CD4-positive, alpha-beta T cell treated with Interleukin-12 subunit alpha and Interleukin-12 subunit beta, for 1 hour (primary cell): ENCODE measurements around the gene AFF3.
A peak's percentile ranks its signal among the peaks of the same experiment; 100 is the strongest.

ENCODE experiments used
- DNase-seq: peaks from one replicate; pipeline ENCODE4 v3.0.0-alpha.2; 2020

Gene AFF3

DNA sequence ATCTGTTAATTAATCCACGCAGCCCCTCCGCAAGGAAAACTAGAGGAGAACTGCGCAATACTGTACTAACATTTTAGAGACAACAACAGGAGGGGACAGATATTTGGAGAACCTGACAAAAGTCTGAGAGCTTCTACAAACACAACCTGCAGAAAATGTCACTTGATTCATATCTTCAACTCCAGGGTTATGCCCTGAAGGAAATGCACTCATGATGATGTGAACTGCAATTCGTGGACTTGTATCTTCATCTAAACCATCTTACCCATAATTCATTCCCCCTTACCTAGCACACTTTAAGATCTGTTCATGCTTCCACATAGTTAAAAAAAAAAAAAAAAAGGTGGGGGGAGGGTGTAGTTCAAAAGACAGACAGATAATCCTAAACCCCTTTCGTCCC lies 75.5 kb downstream of the AFF3 start:
- DNase-seq: no peak

DNA sequence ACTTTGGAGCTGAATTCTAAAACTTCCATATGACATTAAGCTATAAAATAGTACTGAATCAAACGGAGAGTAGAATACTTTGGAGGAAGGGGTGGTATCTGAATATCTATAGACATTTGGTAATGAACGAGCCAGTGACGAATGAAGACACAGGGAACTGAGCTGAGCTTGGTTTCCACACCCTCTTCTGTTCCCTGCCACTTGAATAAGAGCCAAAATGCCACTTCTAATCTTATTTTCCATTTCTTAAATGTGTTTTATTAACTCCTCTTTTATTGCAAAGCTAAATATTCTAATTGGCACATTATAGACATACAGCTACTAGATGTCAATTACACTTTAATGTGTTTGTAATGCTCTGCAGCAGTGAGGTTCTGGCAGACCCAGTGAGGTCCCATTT lies 76.1 kb downstream of the AFF3 start:
- no peak for DNase-seq

- no peak for DNase-seq
These were observed 77.6 kb downstream of the AFF3 start for GRCh38 chr2:100064592-100065428.

DNA sequence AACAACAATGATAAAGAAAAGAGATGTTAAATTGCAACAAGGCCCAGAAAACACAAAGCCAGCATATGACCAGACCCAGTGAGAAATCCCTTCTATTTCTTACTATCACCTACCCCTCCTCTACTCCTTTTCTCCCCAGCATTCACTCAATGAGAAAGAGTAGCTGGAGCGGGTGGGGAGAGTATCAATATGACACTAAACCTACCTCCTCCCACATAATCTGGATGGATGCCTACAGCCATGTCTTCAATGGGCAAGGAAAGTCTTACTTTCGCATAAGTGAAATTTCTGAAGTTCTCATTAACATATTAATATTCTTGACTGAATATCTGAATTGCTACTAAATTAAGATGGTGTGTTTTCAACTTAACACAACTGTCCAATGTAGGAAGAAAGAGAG lies 78.2 kb downstream of the AFF3 start:
- DNase-seq: no peak

- DNase-seq: no peak
These were observed 78.9 kb downstream of the AFF3 start for GRCh38 chr2:100063459-100063953.

- DNase-seq: no peak
These were observed 80.1 kb downstream of the AFF3 start for GRCh38 chr2:100062336-100062735.

DNA sequence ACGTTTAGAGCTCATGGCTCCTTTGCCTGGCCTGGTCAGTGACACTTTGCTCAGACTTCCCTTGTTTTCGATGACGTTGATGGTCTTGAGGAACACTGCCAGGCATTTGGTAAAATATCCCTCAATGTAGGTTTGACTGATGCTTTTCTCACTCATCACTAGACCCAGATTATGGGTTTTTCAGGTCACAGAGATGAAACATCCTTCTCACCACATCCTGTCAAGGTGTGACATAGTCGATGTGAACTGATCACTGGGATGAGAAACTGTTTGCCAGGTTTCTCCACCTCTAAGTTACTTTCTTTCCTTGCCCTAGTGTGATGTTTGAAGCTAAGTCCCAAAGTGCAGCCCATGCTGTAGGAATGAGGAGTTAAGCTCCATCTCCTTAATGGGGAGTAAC lies 81.5 kb downstream of the AFF3 start:
- peak; percentile 31 for DNase-seq

DNA sequence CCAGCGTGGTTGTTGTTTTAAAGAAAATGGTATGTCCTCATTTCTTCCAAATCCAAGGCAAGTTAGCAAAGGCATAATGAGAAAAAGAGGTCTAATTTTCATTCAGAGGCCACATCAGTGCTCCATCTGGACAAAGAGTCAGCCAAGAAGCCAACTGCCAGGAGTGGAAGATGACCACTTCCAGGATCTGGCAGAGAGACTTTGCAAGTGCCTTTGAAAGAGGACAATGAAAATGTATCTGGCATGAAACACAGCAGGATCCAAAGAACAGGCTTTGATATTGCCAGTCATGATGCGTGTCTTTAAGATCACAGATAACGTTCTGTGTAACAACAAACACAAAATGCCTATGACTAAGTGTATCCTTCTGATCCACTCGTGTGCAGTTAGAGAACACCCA lies 82.8 kb downstream of the AFF3 start:
- no peak for DNase-seq

DNA sequence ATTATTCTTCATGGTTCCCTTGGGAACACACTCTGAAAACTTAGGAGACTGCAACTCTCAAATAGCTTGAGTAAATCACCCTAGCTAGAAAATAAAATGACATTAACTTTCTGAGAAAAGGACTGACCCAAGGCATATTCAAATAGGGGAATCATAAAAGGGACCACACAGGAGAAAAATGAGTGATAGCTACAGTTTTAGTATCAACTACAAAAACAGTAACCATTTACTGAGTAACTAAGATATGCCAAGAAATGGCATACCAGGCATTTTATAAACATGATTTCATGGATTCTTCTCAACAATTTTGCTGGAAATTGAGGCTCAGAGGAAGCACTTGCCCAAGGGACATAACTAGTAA lies 84.5 kb downstream of the AFF3 start:
- no peak for DNase-seq

DNA sequence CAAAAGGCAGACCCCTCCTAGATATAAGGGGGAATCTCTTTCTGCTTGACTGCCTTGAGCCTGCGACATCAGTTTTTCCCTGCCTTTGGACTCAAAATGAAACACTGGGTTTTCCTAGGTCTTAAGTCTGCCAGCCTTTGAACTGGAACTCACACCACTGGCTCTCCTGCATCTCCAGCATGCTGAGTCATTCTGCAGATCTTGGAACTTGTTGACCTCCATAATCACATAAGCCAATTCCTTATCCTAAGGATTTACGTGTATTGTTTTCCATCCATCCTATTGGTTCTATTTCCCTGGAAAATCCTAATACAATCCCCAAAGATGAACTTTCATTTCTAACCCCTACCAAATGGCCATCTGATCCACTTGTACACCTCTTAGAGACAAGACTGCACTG lies 88.0 kb downstream of the AFF3 start:
- DNase-seq: no peak

DNA sequence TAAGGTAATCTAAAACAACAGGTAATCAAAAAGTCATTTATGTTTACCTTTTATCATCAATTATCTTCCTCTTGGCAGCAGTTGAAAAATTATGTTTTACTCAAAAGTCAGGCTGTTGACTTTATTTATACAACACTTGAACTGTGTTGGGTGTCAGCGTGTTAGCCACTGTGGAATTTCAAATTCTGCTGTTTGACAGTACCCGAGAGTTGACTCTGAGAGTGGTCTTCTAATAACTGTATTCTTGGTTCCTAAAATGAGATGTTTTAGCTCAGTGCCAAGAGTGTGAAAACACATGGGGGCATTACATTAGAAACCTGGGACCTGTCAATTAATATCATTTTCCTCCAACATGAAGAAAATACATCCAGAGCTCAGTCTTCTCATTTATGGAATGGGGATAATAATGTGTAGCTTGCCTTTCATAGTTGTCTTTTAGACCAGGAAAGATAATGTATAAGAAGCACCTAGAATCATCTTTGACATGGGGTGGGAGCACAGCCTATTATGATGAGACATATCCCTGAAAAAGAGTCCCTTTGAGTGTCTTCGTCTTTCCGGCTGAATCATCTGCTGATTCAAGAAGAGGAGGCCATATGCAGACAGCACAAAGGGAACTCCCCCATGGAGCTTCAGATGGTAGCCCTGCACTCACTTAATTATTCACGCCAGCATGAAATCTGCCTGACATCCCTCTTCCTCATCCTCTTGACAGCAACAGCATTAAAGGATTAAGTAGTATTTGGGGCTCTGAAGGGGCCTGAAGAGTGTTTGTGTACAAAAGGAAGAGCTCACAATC lies 89.1 kb downstream of the AFF3 start:
- DNase-seq: no peak

- DNase-seq: no peak
These were observed 89.7 kb downstream of the AFF3 start for GRCh38 chr2:100052650-100053049.

DNA sequence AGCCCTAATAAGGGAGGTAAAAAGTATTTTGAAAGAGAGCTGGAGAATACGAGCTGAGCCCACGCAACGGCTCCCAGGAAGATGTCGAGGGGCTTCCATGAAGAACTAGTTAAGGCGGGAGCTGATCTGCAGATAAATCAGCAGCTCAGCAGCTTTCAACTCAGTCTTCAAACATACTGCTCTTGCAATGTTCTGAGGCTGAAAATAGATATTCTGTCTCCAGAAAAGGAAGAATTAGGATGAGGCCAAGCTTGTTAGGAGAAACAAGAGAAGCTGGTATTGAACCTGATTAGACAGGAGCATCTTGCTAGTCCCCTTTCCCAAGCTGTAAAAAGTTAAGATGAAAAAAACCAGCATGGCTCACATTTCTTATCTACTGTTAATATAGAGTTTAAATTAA lies 91.1 kb downstream of the AFF3 start:
- DNase-seq: no peak

DNA sequence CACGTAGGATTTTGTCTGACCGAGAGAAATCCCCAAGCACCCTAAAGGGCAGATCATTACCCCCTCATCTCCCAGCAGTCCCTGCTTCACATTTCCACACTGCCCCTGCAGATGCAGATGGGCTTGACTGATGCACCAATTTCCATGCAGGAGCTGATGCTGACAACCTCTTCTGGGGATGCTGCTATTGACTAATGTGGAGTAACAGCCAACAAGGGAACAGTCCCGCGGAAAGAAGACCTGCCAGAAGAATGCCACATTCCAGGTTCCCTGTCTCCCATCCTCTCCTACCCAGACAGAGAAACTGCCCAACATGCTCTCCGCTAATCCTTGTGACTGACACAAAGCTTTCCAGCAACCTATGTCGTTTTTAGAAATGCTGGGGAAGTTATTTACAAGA lies 91.7 kb downstream of the AFF3 start:
- DNase-seq: no peak

DNA sequence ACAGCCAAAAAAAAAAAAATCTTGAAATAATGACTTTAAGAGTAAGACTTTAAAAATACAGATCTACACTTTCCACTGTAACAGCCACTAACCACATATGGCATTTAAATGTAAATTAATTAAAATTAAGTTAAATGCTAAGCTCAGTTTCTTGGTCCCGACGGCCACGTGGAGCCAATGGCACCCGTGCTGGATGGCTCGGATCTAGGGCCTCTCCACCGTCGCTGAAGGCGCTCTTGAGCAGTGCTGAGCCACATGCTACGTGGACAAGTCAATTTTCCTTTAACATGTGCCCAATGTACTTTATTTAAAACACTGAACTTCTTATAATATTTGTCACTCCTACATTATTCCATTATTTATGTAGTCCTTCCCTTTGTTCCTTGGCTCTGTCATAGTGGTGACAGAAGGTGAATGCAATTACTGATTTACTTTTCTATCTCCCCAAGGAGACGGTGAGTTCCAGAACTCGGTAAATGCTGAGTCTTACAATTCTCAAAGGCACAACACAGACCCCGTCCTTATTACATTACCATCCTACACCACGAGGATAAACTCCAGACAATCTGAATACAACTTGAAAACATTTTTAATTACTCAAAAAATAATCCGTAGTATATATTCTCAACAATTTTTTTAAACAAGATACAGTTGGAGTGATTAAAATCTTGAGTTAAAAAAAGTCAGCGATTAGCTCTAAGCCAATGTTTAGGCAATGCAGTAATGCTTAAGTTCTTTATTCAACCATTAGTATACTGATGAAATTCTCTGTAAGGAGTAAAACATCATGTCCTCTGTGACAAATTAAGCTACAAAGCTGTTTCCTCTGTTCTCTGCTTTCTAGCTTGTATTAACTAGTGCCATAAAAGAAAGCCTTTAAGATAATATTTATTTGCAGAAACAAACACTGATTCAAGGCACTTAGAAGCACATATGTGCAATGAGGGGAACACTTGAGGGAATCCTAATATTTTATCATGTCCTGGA lies 95.1 kb downstream of the AFF3 start:
- no peak for DNase-seq

- no peak for DNase-seq
These were observed 97.4 kb downstream of the AFF3 start for GRCh38 chr2:100045000-100045399.

DNA sequence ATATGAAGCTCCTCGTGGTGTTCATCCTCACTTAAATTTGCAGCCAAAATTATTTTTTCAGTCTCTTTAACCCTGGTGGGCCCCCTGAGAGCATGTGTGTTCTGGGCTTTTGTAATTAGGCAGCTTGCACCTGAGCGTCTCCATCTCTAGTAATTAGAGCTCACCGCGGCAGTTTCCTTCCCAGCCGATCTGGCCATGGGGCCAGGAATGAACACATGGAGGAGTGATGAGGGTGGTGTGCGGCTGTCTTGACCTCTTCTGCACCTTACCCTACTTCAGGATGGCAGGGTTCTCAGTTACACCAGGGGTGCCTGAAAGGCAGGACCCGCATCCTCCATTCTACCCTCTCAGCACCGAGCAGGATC lies 98.5 kb downstream of the AFF3 start:
- no peak for DNase-seq

- no peak for DNase-seq
These were observed 99.1 kb downstream of the AFF3 start for GRCh38 chr2:100043081-100043890.

- no peak for DNase-seq
These were observed 99.8 kb downstream of the AFF3 start for GRCh38 chr2:100042562-100042961.

GRCh38 chr2:100041946-100042345 lies 100.4 kb downstream of the AFF3 start:
- DNase-seq: no peak

GRCh38 chr2:100041385-100041784 lies 101.0 kb downstream of the AFF3 start:
- no peak for DNase-seq

DNA sequence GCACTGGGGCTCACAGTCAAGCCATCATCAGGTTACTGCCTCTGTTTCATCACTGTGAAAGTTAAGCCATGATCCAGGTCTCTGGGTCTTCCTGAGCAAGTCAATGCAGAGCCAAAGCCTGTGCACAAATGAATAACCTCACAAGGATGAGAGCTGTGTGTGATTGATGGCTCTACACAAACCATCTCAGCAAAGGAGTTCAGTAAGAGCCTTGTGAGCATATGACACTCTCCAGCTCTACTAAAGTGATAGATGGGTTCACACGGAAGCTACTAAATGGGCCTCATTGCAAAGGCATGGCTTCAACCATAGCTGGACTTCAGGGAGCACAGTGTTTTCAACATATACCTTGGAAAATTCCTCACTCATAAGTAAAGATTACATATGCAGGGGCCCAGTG lies 101.5 kb downstream of the AFF3 start:
- no peak for DNase-seq
